H1 (cell line): ENCODE measurements around the gene AMOTL2. TPM values are rescaled to one million over a fixed set of nuclear protein-coding genes. Genes with fewer than 3 reads are reported as not detected.

Source experiments
- POU5F1 ChIP-seq: IDR thresholded peaks from 2 replicates; pipeline ENCODE4 v1.6.1; 2011; ENCODE audit warnings: low read depth, mild to moderate bottlenecking, low read length, moderate library complexity
- polyA plus RNA-seq, 7 experiments: library from polyadenylated mRNA; depleted of rRNA in 3 of 7; stranded (reverse) in 5 of 7; unstranded in 2 of 7; fragments of >200 nt in 5 of 7; fragments of 200-250 nt in 2 of 7; gene quantifications; 1 replicate in 5 of 7; 2 replicates in 1 of 7; 4 replicates in 1 of 7; pipeline versions ENCODE4 v1.2.1 to v1.2.3, GENCODE V29; 2011 to 2013; ENCODE audit warnings: missing spikeins in 2 of 7, mixed read lengths in 2 of 7
- total RNA-seq: library from RNA; stranded (reverse); fragmentation: NEBNext Ultra II Directional; extraction: Animal tissue kit (Norgen Biotek cat#: 25700); gene quantifications from 2 replicates; pipeline ENCODE4 v1.2.1, GENCODE V29; 2021

Gene AMOTL2
- total and polyA plus RNA-seq, 2 of the 8 experiments (the other 6 are each of a cell fraction or from before 2014, with no cell fraction given): 19.0 to 63.7 TPM

DNA sequence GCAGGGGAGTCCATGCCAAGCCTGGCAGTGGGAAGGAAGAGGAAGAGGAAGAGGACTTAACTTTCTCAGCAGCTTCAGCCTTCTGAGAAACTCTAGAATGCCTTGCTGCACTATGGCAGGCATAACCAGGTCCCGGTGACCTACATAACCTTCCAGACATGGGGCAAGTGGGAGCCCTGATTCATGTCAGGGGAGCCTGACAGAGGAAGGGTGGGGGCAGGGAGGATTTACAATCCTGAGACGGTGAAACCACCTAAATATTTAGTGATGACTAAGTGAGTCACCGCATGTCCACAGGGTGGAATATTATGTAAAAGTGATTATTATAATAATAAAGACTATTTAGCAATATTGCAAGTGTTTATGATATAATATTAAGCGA lies 46.7 kb downstream of the AMOTL2 start (continued):
- no peak for TF ChIP-seq POU5F1
